EL (cell line): Measurements from ENCODE around the gene CARD11.
"Not testable (repeated sequence)": the region's sequence is repeated elsewhere in the genome, so short reads cannot be mapped to it uniquely, and the experiment has no call there.

ENCODE experiments used
- DNase-seq: peaks from one replicate; pipeline ENCODE4 v3.0.0-alpha.2; 2016

Gene CARD11

GRCh38 chr7:2922866-2923265 lies 120.8 kb downstream of the CARD11 start:
- DNase-seq, result no peak

GRCh38 chr7:2922348-2922691 lies 121.3 kb downstream of the CARD11 start:
- no peak for DNase-seq

GRCh38 chr7:2921653-2922347 lies 121.9 kb downstream of the CARD11 start:
- no peak for DNase-seq

GRCh38 chr7:2920956-2921652 lies 122.6 kb downstream of the CARD11 start:
- no peak for DNase-seq

GRCh38 chr7:2920480-2920879 lies 123.2 kb downstream of the CARD11 start:
- DNase-seq, result not testable (repeated sequence)

- no peak for DNase-seq
Measured at GRCh38 chr7:2920041-2920440, 123.6 kb downstream of the CARD11 start.

GRCh38 chr7:2919256-2919655 lies 124.4 kb downstream of the CARD11 start:
- DNase-seq, result no peak

GRCh38 chr7:2918406-2918805 lies 125.3 kb downstream of the CARD11 start:
- DNase-seq, result no peak

GRCh38 chr7:2915023-2915422 lies 128.6 kb downstream of the CARD11 start:
- DNase-seq, result no peak

GRCh38 chr7:2913760-2914387 lies 129.8 kb downstream of the CARD11 start:
- DNase-seq, result no peak

GRCh38 chr7:2912684-2913439 lies 130.8 kb downstream of the CARD11 start:
- no peak for DNase-seq

GRCh38 chr7:2911466-2911865 lies 132.2 kb downstream of the CARD11 start:
- no peak for DNase-seq

GRCh38 chr7:2909471-2910039 lies 134.1 kb downstream of the CARD11 start:
- no peak for DNase-seq

GRCh38 chr7:2909043-2909442 lies 134.6 kb downstream of the CARD11 start:
- no peak for DNase-seq

- no peak for DNase-seq
Measured at GRCh38 chr7:2908103-2908683, 135.5 kb downstream of the CARD11 start.

GRCh38 chr7:2906197-2906931 lies 137.3 kb downstream of the CARD11 start:
- no peak for DNase-seq

GRCh38 chr7:2905500-2905899 lies 138.2 kb downstream of the CARD11 start:
- no peak for DNase-seq

GRCh38 chr7:2905027-2905426 lies 138.6 kb downstream of the CARD11 start:
- no peak for DNase-seq

GRCh38 chr7:2904202-2904601 lies 139.5 kb downstream of the CARD11 start:
- no peak for DNase-seq

- DNase-seq, result no peak
Measured at GRCh38 chr7:2903682-2904162, 139.9 kb downstream of the CARD11 start.

GRCh38 chr7:2897023-2897422 lies 146.6 kb downstream of the CARD11 start:
- no peak for DNase-seq

GRCh38 chr7:2896131-2896530 lies 147.5 kb downstream of the CARD11 start:
- no peak for DNase-seq
